ENCODE data around the gene TEKTIP1. TPM values are rescaled to one million over a fixed set of nuclear protein-coding genes. Genes with fewer than 3 reads are reported as not detected.

TEKTIP1 gene
- total RNA-seq, 1 experiment from 2014 or later, result 1.3 TPM

DNA sequence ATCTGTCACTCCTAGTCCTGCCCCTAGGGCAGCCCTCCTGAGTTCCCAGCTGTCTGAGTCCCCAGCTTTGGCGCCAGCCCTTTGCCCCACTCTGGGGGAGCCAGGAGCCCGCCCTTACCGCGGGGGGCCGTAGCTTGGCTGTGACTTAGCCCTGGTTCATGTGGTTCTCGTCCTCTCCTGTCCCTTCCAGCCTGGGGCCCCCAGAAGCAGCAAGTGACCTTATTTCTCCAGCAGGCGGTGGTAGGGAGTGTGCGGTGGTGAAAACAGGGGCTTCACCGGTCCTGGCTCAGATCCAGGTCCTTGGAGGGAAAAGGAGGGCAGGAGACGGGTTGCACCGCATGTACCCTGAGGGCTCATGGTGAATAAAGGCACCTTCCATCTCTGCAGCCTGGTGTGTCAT, 54.2 kb downstream of the TEKTIP1 start:
- H3K9ac ChIP-seq (ENCODE audit: extremely low read depth, insufficient read length, low read length), result no peak overlapping the region
- no peak overlapping the region for H2AFZ ChIP-seq (ENCODE audit: low read length)
- H3T11ph ChIP-seq (ENCODE audit: low read length), result no peak overlapping the region
- no peak overlapping the region for H4K91ac ChIP-seq (ENCODE audit: insufficient read length, low read depth, low read length)
- WGBS (ENCODE audit: extremely low coverage, insufficient read length, low lambda C conversion rate), result no CpG with 5 or more reads among the region's 11 CpGs
- no peak overlapping the region for H2AK5ac ChIP-seq (ENCODE audit: insufficient read length, low read length)
- peaks cover 4% of the 10 kb centered on the region; the same call in 1 of the 2 replicates for H3K27me3 ChIP-seq (ENCODE audit: insufficient read depth, low read length)
- H3K9me3 Mint-ChIP-seq, result peaks cover 13 to 17% of the 10 kb centered on the region in 2 experiments
- no peak overlapping the region for H2BK15ac ChIP-seq (ENCODE audit: low read depth, low read length)
- no peaks in the 10 kb centered on the region for H4K20me1 ChIP-seq (ENCODE audit: control insufficient read depth, insufficient read depth, insufficient read length)
- H3K4me2 ChIP-seq (ENCODE audit: insufficient read depth, insufficient read length, low read length), result no peak overlapping the region
- no peaks in the 10 kb centered on the region for H3K9me3 ChIP-seq (ENCODE audit: control insufficient read depth, low read depth, low read length)
- H3K23ac ChIP-seq (ENCODE audit: insufficient read length, low read depth, low read length), result no peak overlapping the region
- no peaks in the 10 kb centered on the region for H3K4me1 ChIP-seq (ENCODE audit: insufficient read depth, low read length)
- no peak overlapping the region for H3K27ac ChIP-seq (ENCODE audit: insufficient read length, low read depth, low read length)
- no peak overlapping the region for H3K56ac ChIP-seq (ENCODE audit: insufficient read length, low read depth, low read length)
- DNase-seq, result peak; percentile 73
- H2BK120ac ChIP-seq (ENCODE audit: low read depth, low read length, poor library complexity, severe bottlenecking), result no peak overlapping the region
- H3K14ac ChIP-seq (ENCODE audit: insufficient read depth, low read length), result no peak overlapping the region
- H3K23me2 ChIP-seq (ENCODE audit: insufficient read length, low read depth, low read length, poor library complexity, severe bottlenecking), result no peaks in the 10 kb centered on the region
- H3K36me3 Mint-ChIP-seq (ENCODE audit: insufficient read depth in 1 of 3, low read depth in 3 of 3), result no peaks in the 10 kb centered on the region; a peak in 1 of 7 replicates
- no peak overlapping the region for H3K4ac ChIP-seq (ENCODE audit: low read depth, low read length)
- H3K4me3 Mint-ChIP-seq, result no peak overlapping the region
- no peaks in the 10 kb centered on the region for H3K79me2 ChIP-seq (ENCODE audit: insufficient read depth, low read length)
- no peak overlapping the region for H2BK12ac ChIP-seq (ENCODE audit: insufficient read length, low read depth, low read length)
- TF ChIP-seq, protein P1, sequence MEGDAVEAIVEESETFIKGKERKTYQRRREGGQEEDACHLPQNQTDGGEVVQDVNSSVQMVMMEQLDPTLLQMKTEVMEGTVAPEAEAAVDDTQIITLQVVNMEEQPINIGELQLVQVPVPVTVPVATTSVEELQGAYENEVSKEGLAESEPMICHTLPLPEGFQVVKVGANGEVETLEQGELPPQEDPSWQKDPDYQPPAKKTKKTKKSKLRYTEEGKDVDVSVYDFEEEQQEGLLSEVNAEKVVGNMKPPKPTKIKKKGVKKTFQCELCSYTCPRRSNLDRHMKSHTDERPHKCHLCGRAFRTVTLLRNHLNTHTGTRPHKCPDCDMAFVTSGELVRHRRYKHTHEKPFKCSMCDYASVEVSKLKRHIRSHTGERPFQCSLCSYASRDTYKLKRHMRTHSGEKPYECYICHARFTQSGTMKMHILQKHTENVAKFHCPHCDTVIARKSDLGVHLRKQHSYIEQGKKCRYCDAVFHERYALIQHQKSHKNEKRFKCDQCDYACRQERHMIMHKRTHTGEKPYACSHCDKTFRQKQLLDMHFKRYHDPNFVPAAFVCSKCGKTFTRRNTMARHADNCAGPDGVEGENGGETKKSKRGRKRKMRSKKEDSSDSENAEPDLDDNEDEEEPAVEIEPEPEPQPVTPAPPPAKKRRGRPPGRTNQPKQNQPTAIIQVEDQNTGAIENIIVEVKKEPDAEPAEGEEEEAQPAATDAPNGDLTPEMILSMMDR (conservative IDR thresholded peaks at IDR 0.05), result peak; percentile 62
- H3K18ac ChIP-seq (ENCODE audit: insufficient read length, low read depth, low read length), result no peak overlapping the region
- H2BK5ac ChIP-seq (ENCODE audit: insufficient read length, low read length), result no peak overlapping the region
- H3K27me3 Mint-ChIP-seq (ENCODE audit: low read depth), result peaks cover 52% of the 10 kb centered on the region
- no peak overlapping the region for H4K8ac ChIP-seq (replicated peaks; ENCODE audit: insufficient read length, low read depth, low read length)
- no peaks in the 10 kb centered on the region for H3K79me1 ChIP-seq (ENCODE audit: insufficient read depth, low read depth, low read length, poor library complexity, severe bottlenecking)
- no peak overlapping the region for H4K5ac ChIP-seq (ENCODE audit: insufficient read length, low read depth, low read length)
- H2BK20ac ChIP-seq (ENCODE audit: low read depth, low read length, poor library complexity, severe bottlenecking), result no peak overlapping the region
- no peaks in the 10 kb centered on the region for H3K4me1 Mint-ChIP-seq
- no peak overlapping the region for H3K27ac Mint-ChIP-seq

Other genes with a start within 250 kb of the TEKTIP1 start
- gene NFIC, start 172.6 kb upstream of the TEKTIP1 start, total RNA-seq (2021), result 5.6 and 8.0 TPM in 2 replicates
- 1.3 and 1.9 TPM in 2 replicates for gene SMIM24, start 58.6 kb upstream of the TEKTIP1 start, total RNA-seq (2021)
- not detected in 2 replicates for gene SMIM44, start 55.7 kb upstream of the TEKTIP1 start, total RNA-seq (2021)
- 16.5 and 18.1 TPM in 2 replicates for gene DOHH, start 38.5 kb upstream of the TEKTIP1 start, total RNA-seq (2021)
- gene FZR1, start 32.9 kb upstream of the TEKTIP1 start, total RNA-seq (2021), result 46.0 and 51.4 TPM in 2 replicates
- 51.5 and 58.8 TPM in 2 replicates for gene MFSD12, start 18.4 kb downstream of the TEKTIP1 start, total RNA-seq (2021)
- 58.1 and 58.9 TPM in 2 replicates for gene HMG20B, start 33.8 kb downstream of the TEKTIP1 start, total RNA-seq (2021)
- 1.6 and 1.9 TPM in 2 replicates for gene GIPC3, start 46.3 kb downstream of the TEKTIP1 start, total RNA-seq (2021)
- 0.63 and 0.64 TPM in 2 replicates for gene TBXA2R, start 67.7 kb downstream of the TEKTIP1 start, total RNA-seq (2021)
- 35.9 and 37.3 TPM in 2 replicates for gene CACTIN, start 87.6 kb downstream of the TEKTIP1 start, total RNA-seq (2021)
- 41.7 and 42.2 TPM in 2 replicates for gene PIP5K1C, start 161.3 kb downstream of the TEKTIP1 start, total RNA-seq (2021)
- 27.3 and 27.9 TPM in 2 replicates for gene TJP3, start 169.2 kb downstream of the TEKTIP1 start, total RNA-seq (2021)
- 21.3 and 21.8 TPM in 2 replicates for gene APBA3, start 222.5 kb downstream of the TEKTIP1 start, total RNA-seq (2021)
- 60.0 and 65.5 TPM in 2 replicates for gene MRPL54, start 223.5 kb downstream of the TEKTIP1 start, total RNA-seq (2021)
- not detected in 2 replicates for gene RAX2, start 233.1 kb downstream of the TEKTIP1 start, total RNA-seq (2021)
- 11.0 and 13.5 TPM in 2 replicates for gene MATK, start 247.2 kb downstream of the TEKTIP1 start, total RNA-seq (2021)